Fibroblast of lung (primary cell): ENCODE measurements around the gene KITLG.

ENCODE experiments used
- CTCF ChIP-seq, 2 donors: IDR thresholded peaks in 1 of 2; conservative IDR thresholded peaks in 1 of 2; 1 replicate in 1 of 2; 2 replicates in 1 of 2; pipeline ENCODE4 v1.5.1; 2011 to 2012; ENCODE audit warnings: low read length in 2 of 2, control low read depth in 1 of 2, inconsistent platforms in 1 of 2, low read depth in 1 of 2, mild to moderate bottlenecking in 1 of 2
- EZH2 ChIP-seq: IDR thresholded peaks from 2 replicates; pipeline ENCODE4 v1.5.1; 2012; ENCODE audit warnings: low read length, control low read depth, mild to moderate bottlenecking; ENCODE audit errors: missing control alignments

DNA sequence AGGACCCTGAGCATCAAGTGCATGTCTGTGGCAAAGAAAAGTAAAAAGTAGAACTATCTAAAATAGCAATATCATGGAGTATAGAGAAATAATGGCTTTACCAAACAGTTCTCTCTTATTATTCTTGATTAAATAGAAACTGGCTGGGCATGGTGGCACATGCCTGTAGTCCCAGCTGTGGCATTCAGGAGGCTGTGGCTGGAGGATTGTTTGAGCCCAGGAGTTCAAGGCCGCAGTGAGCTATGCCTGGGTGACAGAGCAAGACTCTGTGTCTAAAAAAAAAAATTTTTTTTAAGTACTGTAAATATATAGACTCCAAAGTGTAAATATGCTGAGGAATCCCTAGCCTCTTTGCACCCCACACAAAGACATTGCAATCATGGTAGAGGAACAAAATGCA lies 121.9 kb downstream of the KITLG start:
- TF ChIP-seq EZH2: no peak
- no peak for TF ChIP-seq CTCF (conservative IDR thresholded peaks at IDR 0.05 in 1 of 2, IDR thresholded peaks at IDR 0.05 in 1 of 2; ENCODE audit: low read depth in 1 of 2, low read length in 2 of 2)
